HG02870 (cell line): ENCODE results near the gene WSCD1.

Experiments
- ATAC-seq: cut with Tn5 transposase; IDR thresholded peaks from one replicate; pipeline ENCODE4 v1.9.1; 2021; ENCODE audit warnings: mild to moderate bottlenecking, moderate library complexity; ENCODE audit not compliant: unreplicated experiment

WSCD1 gene

GRCh38 chr17:6147042-6147441 lies 76.9 kb downstream of the WSCD1 start:
- ATAC-seq: no peak

GRCh38 chr17:6153375-6153774 lies 83.2 kb downstream of the WSCD1 start:
- no peak for ATAC-seq

GRCh38 chr17:6157716-6158115 lies 87.5 kb downstream of the WSCD1 start:
- ATAC-seq: no peak

- ATAC-seq: no peak
Observed at GRCh38 chr17:6159541-6160231, 89.5 kb downstream of the WSCD1 start.

GRCh38 chr17:6160232-6160555 lies 90.0 kb downstream of the WSCD1 start:
- ATAC-seq: no peak

GRCh38 chr17:6160911-6161855 lies 91.0 kb downstream of the WSCD1 start:
- ATAC-seq: no peak

- ATAC-seq: no peak
Observed at GRCh38 chr17:6162216-6162615, 92.0 kb downstream of the WSCD1 start.

- no peak for ATAC-seq
Observed at GRCh38 chr17:6162892-6163291, 92.7 kb downstream of the WSCD1 start.

- ATAC-seq: no peak
Observed at GRCh38 chr17:6163612-6164333, 93.6 kb downstream of the WSCD1 start.

GRCh38 chr17:6164996-6165395 lies 94.8 kb downstream of the WSCD1 start:
- no peak for ATAC-seq

- no peak for ATAC-seq
Observed at GRCh38 chr17:6165806-6166205, 95.6 kb downstream of the WSCD1 start.

- ATAC-seq: no peak
Observed at GRCh38 chr17:6166492-6167179, 96.5 kb downstream of the WSCD1 start.

- no peak for ATAC-seq
Observed at GRCh38 chr17:6168296-6168695, 98.1 kb downstream of the WSCD1 start.

GRCh38 chr17:6170349-6170748 lies 100.2 kb downstream of the WSCD1 start:
- no peak for ATAC-seq

- no peak for ATAC-seq
Observed at GRCh38 chr17:6172642-6173330, 102.6 kb downstream of the WSCD1 start.

GRCh38 chr17:6173653-6174052 lies 103.5 kb downstream of the WSCD1 start:
- ATAC-seq: no peak
